ENCODE measurements around the gene MYADML2. TPM values are rescaled to one million over a fixed set of nuclear protein-coding genes. Genes with fewer than 3 reads are reported as not detected.

The MYADML2 gene, protein sequence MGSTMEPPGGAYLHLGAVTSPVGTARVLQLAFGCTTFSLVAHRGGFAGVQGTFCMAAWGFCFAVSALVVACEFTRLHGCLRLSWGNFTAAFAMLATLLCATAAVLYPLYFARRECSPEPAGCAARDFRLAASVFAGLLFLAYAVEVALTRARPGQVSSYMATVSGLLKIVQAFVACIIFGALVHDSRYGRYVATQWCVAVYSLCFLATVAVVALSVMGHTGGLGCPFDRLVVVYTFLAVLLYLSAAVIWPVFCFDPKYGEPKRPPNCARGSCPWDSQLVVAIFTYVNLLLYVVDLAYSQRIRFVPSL
- polyA plus RNA-seq, result under 1 TPM in 2 of 4 donors, not detected in 2; 0.03 to 0.06 TPM
- long read RNA-seq, donor 1, result 0 reads
- long read RNA-seq, donor 2, result 0 reads
- long read RNA-seq, donor 3, result 0 reads
- long read RNA-seq, donor 4, result 0 reads
- long read RNA-seq, donor 5, result 0 reads
- long read RNA-seq, donor 6, result 0 reads
- long read RNA-seq, donor 7, result 0 reads
- long read RNA-seq, donor 8, result 0 reads
- long read RNA-seq, donor 9, result 0 reads
- long read RNA-seq, donor 10, result 0 reads

DNA sequence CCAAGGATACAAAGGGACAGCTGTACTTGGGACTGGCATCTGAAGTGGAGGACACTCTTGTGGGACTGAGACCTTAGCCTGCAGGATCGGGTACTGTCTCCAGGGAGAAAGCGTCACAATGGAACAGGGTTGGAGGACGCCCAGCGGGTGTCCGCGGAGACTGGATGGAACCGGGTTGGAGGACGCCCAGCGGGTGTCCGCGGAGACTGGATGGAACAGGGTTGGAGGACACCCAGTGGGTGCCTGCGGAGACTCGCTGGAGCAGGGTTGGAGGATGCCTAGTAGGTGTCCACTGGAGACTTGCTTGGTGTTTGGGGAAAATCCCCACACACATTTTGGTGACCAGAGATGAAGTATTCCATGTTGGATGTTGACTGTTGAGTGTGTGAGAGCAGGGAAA, at the start of gene MYADML2:
MYADML2 (minus strand) TSS at position 45 of the 400 bp plus-strand sequence. CDS start 5,492 bp downstream, outside the sequence.
- FAIRE-seq (no peak), DNase-seq (no peak)
- no peak within 1 kb of the TSS for H3K27ac ChIP-seq (ENCODE audit: low read depth in 1 of 3, low read length in 2 of 3)
- H3K4me1 ChIP-seq (ENCODE audit: control insufficient read depth in 3 of 3, insufficient read depth in 2 of 3, low read depth in 1 of 3, low read length in 2 of 3), result no peaks in the 10 kb centered on the region
- H3K9me3 ChIP-seq (ENCODE audit: control insufficient read depth in 2 of 2, insufficient read depth in 1 of 2, low read depth in 1 of 2, low read length in 1 of 2), result no peaks in the 10 kb centered on the region
- 88 to 95% (median 94%) methylated on average over 13 of the region's 13 CpGs for WGBS, 3 donors
- peaks cover 0 to 7% (median 3%) of the 10 kb centered on the region in 3 donors for H3K27me3 ChIP-seq (ENCODE audit: control insufficient read depth in 3 of 3, insufficient read depth in 3 of 3, low read length in 3 of 3)
- no peaks in the 10 kb centered on the region for H3K36me3 ChIP-seq (ENCODE audit: control insufficient read depth in 3 of 3, insufficient read depth in 2 of 3, low read depth in 1 of 3, low read length in 3 of 3)
- H3K4me3 ChIP-seq (ENCODE audit: low read depth in 1 of 3, low read length in 3 of 3), result no peak within 1 kb of the TSS

DNA sequence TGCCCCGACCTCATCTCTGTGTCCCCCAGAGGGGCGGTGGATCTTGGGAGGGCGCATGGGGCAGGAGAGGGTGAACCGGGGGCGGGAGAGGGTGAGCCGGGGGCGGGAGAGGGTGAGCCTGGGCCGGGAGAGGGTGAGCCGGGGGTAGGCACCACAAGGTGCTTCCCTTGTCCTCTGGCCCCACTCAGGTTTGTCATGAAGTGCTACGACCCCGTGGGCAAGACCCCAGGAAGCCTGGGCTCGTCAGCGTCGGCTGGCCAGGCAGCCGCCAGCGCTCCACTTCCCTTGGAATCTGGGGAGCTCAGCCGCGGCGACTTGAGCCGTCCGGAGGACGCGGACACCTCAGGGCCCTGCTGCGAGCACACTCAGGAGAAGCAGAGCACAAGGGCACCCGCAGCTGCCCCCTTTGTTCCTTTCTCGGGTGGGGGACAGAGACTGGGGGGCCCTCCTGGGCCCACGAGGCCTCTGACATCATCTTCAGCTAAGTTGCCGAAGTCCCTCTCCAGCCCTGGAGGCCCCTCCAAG, 49.3 kb upstream of the MYADML2 start:
- DNase-seq, result no peak
- Histone ChIP-seq H3K36me3 (ENCODE audit: control insufficient read depth in 3 of 3, insufficient read depth in 2 of 3, low read depth in 1 of 3, low read length in 3 of 3) (peaks cover 0 to 59% (median 0%) of the 10 kb centered on the region in 3 donors), H3K27me3 (ENCODE audit: control insufficient read depth in 3 of 3, insufficient read depth in 3 of 3, low read length in 3 of 3) (no peaks in the 10 kb centered on the region), H3K9me3 (ENCODE audit: control insufficient read depth in 2 of 2, insufficient read depth in 1 of 2, low read depth in 1 of 2, low read length in 1 of 2) (no peaks in the 10 kb centered on the region), H3K4me3 (ENCODE audit: low read depth in 1 of 3, low read length in 3 of 3) (no peak overlapping the region), H3K27ac (ENCODE audit: low read depth in 1 of 3, low read length in 2 of 3) (no peak overlapping the region), H3K4me1 (ENCODE audit: control insufficient read depth in 3 of 3, insufficient read depth in 2 of 3, low read depth in 1 of 3, low read length in 2 of 3) (peaks cover 0 to 34% (median 4%) of the 10 kb centered on the region in 3 donors)
- WGBS, 3 donors, result 89 to 93% (median 92%) methylated on average over 20 to 28 of the region's 28 CpGs
- FAIRE-seq, result no peak

DNA sequence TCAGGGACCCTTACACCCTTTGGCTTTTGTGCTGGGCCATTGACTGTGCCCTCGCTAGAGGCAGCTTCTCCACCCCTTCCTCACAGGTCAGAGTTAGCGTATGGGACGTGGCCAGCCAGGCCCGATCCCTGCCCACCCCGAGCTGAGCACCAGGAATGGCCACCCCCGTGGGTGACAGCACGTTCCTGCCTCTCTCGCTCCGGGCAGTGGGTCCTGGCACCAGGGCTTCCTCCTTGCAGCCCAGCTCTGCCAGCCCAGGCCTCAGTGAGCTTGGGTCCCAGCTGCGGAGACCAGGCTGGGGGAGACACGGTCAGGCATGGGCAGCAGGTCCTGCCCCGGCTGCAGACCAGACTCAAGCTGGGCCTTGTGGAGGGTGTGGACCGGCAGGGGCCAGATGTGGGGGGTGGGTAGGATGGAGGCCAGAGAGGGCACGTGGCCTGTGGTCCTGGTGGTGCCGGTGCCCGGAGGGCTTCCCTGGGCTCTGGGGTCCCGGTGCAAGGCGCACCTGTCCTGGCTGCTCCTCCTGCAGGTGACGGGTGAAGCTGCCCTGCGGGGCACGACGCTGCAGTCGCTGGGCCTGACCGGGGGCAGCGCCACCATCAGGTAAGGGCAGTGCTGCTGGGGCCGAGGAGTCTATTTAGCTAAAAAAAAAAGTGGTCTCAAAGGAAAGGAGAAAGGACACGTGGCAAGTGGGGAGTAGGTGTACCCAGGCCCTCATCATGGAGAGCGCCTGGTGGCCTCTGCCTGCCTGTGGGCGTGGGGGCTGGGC, 48.6 kb upstream of the MYADML2 start:
- no peak for DNase-seq
- H3K4me1 ChIP-seq (ENCODE audit: control insufficient read depth in 3 of 3, insufficient read depth in 2 of 3, low read depth in 1 of 3, low read length in 2 of 3), result peaks cover 0 to 32% (median 6%) of the 10 kb centered on the region in 3 donors
- H3K27ac ChIP-seq (ENCODE audit: low read depth in 1 of 3, low read length in 2 of 3), result no peak overlapping the region
- peaks cover 0 to 2% of the 10 kb centered on the region in 2 donors for H3K9me3 ChIP-seq (ENCODE audit: control insufficient read depth in 2 of 2, insufficient read depth in 1 of 2, low read depth in 1 of 2, low read length in 1 of 2)
- H3K27me3 ChIP-seq (ENCODE audit: control insufficient read depth in 3 of 3, insufficient read depth in 3 of 3, low read length in 3 of 3), result no peaks in the 10 kb centered on the region
- no peak overlapping the region for H3K4me3 ChIP-seq (ENCODE audit: low read depth in 1 of 3, low read length in 3 of 3)
- WGBS, 3 donors, result 94 to 97% (median 95%) methylated on average over 28 to 29 of the region's 29 CpGs
- no peak for FAIRE-seq
- H3K36me3 ChIP-seq (ENCODE audit: control insufficient read depth in 3 of 3, insufficient read depth in 2 of 3, low read depth in 1 of 3, low read length in 3 of 3), result peaks cover 0 to 65% (median 0%) of the 10 kb centered on the region in 3 donors

DNA sequence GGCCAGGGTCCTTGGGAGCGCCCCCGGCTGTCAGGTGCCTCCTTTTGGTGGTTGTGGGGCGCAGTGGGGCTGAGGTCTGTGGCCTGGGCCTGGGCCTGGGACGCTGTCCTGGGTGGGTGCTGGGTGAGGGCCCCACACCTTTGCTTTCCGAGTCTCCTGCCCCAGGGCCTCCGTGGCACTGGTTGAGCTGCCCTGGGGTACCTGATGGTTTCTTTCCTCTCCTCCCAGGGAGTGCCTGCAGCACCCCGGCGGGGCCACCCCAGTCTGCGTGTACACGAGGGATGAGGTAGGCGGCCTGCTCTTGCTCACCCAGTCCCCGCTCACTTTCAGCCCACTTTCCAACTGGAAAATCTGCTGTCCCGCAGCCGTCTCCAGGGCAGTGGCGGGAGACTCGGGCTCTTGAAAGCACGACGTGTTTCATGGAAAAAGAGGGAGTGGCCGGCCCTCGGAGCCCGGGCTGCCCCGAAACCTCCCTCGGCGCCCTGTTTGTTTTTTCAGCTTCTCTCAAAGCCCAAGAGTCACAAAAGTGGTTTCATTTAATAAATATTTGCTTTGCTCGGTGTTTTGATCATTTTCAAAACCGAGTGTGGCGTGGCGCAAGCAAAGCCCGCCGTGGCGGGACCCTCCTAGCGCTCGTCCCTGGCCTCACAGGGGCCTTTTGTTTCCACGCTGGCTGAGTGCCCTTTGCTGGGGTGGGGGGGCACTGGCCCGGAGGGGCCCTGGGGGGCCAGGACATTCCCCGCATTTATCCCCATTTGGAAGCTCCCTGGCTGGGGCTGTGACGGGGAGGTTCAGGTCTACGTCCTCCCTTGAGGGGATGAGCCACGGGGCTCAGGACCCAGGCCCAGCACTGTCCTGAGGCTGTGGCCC, 47.8 kb upstream of the MYADML2 start:
- Histone ChIP-seq H3K36me3 (ENCODE audit: control insufficient read depth in 3 of 3, insufficient read depth in 2 of 3, low read depth in 1 of 3, low read length in 3 of 3) (peaks cover 0 to 69% (median 0%) of the 10 kb centered on the region in 3 donors), H3K27me3 (ENCODE audit: control insufficient read depth in 3 of 3, insufficient read depth in 3 of 3, low read length in 3 of 3) (no peaks in the 10 kb centered on the region), H3K9me3 (ENCODE audit: control insufficient read depth in 2 of 2, insufficient read depth in 1 of 2, low read depth in 1 of 2, low read length in 1 of 2) (peaks cover 0 to 5% of the 10 kb centered on the region in 2 donors), H3K4me3 (ENCODE audit: low read depth in 1 of 3, low read length in 3 of 3) (no peak overlapping the region), H3K4me1 (ENCODE audit: control insufficient read depth in 3 of 3, insufficient read depth in 2 of 3, low read depth in 1 of 3, low read length in 2 of 3) (peaks cover 0 to 24% (median 4%) of the 10 kb centered on the region in 3 donors), H3K27ac (ENCODE audit: low read depth in 1 of 3, low read length in 2 of 3) (no peak overlapping the region)
- 86 to 90% (median 87%) methylated on average over 33 to 39 of the region's 39 CpGs for WGBS, 3 donors
- DNase-seq (no peak), FAIRE-seq (no peak)

DNA sequence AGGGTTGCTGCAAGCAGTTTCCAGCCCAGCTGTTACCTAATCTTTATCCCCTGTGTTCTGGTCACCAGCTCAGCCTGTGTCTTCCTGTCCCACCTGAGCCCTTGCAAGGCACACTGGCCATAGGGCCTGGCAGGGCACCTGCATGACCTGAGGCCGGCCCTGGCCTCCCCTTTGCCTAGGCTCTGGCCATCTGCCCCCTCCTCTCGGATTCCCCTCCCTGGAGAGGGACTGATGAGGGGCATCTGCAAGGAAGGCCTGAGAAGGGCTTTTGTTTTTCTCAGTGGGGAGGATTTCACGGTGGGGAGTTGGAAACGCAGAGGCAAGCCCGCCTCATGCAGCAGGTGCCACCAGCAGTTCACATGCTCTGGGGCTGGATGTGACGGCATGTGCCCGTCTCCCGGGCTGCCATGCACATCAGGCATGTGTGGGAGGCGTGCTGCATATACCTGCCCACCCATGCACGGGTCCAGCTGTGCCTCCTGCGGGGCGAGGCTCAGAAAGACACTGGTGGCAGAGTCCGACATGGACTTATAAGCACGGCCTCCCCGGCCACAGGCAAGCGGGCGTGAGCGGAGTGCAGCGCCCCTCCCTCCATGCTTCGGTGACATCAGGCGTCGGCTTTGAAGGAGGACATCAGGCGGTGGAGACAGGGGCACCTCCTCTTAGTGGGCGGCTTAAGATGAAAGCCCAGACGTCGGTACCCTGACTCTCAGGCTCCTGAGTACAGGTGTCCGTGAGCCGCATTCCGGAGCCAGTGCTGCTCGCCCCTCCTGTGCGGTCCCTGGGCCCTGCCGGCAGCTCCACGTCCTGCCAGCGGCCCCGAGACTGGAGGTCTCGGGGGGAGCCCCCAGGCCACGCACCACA, 46.9 kb upstream of the MYADML2 start:
- Histone ChIP-seq H3K36me3 (ENCODE audit: control insufficient read depth in 3 of 3, insufficient read depth in 2 of 3, low read depth in 1 of 3, low read length in 3 of 3) (peaks cover 0 to 70% (median 0%) of the 10 kb centered on the region in 3 donors), H3K4me3 (ENCODE audit: low read depth in 1 of 3, low read length in 3 of 3) (no peak overlapping the region), H3K9me3 (ENCODE audit: control insufficient read depth in 2 of 2, insufficient read depth in 1 of 2, low read depth in 1 of 2, low read length in 1 of 2) (peaks cover 0 to 5% of the 10 kb centered on the region in 2 donors), H3K4me1 (ENCODE audit: control insufficient read depth in 3 of 3, insufficient read depth in 2 of 3, low read depth in 1 of 3, low read length in 2 of 3) (peaks cover 0 to 20% (median 4%) of the 10 kb centered on the region in 3 donors), H3K27ac (ENCODE audit: low read depth in 1 of 3, low read length in 2 of 3) (no peak overlapping the region), H3K27me3 (ENCODE audit: control insufficient read depth in 3 of 3, insufficient read depth in 3 of 3, low read length in 3 of 3) (no peaks in the 10 kb centered on the region)
- FAIRE-seq (no peak), DNase-seq (no peak)
- WGBS, 3 donors, result 92 to 93% (median 92%) methylated on average over 37 of the region's 37 CpGs

DNA sequence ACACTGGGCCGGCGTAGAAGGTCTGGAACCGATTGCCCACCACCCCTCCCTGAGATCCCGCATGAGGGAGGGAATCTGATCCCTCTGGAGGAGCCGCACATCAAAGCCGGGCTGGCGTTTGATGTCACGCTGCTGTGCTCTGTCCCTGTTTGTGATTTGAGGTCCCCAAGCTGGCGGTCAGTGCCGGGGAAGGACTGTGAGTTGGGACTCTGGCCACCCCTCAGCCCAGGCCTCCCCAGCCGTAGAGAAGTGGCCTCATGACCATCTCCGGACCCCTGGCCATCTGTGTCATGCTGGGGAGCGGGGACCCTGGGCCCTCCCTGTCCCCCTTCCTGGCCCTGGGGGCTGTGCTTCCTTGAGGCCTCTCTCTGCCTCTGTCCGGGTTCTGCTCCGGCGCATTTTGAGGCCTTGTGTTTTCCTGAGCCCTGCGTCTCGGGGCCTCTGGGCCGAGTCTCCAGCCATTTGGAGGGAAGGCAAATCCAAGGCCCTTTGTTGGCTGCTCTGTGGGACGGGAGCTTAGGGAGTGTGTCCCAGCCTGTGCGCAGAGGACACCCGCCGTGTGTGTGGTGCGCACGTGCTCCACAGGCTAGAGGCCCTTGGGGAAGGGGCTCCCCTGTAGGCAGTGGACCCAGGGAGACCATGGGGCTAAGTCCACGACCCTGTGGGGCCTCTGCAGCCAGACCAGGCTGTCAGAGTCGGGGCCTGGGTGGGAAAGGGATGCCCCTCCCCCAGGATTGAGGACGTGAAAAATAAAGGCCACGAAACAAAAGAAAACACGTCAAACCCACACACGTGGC, 45.5 kb upstream of the MYADML2 start:
- FAIRE-seq (no peak), DNase-seq (no peak)
- peak overlapping the region in 2 of 3 donors; percentile 8 to 26 for H3K27ac ChIP-seq (ENCODE audit: low read depth in 1 of 3, low read length in 2 of 3)
- H3K36me3 ChIP-seq (ENCODE audit: control insufficient read depth in 3 of 3, insufficient read depth in 2 of 3, low read depth in 1 of 3, low read length in 3 of 3), result peaks cover 0 to 71% (median 0%) of the 10 kb centered on the region in 3 donors
- H3K4me1 ChIP-seq (ENCODE audit: control insufficient read depth in 3 of 3, insufficient read depth in 2 of 3, low read depth in 1 of 3, low read length in 2 of 3), result peaks cover 0 to 20% (median 4%) of the 10 kb centered on the region in 3 donors
- H3K4me3 ChIP-seq (ENCODE audit: low read depth in 1 of 3, low read length in 3 of 3), result no peak overlapping the region
- peaks cover 0 to 5% of the 10 kb centered on the region in 2 donors for H3K9me3 ChIP-seq (ENCODE audit: control insufficient read depth in 2 of 2, insufficient read depth in 1 of 2, low read depth in 1 of 2, low read length in 1 of 2)
- WGBS, 3 donors, result 45 to 70% (median 63%) methylated on average over 31 of the region's 31 CpGs
- H3K27me3 ChIP-seq (ENCODE audit: control insufficient read depth in 3 of 3, insufficient read depth in 3 of 3, low read length in 3 of 3), result no peaks in the 10 kb centered on the region

All from small intestine (tissue), 16 donors.